ENCODE results near the gene THEMIS.

- no peak for TF ChIP-seq POLR2A (IDR thresholded peaks at IDR 0.05)
- TF ChIP-seq CTCF (IDR thresholded peaks at IDR 0.05) = no peak
These were observed 175.0 kb downstream of the THEMIS start for GRCh38 chr6:127725821-127726220.

Data from heart left ventricle (tissue), 13 donors.